ENCODE data around the gene TNC.

Gene TNC

DNA sequence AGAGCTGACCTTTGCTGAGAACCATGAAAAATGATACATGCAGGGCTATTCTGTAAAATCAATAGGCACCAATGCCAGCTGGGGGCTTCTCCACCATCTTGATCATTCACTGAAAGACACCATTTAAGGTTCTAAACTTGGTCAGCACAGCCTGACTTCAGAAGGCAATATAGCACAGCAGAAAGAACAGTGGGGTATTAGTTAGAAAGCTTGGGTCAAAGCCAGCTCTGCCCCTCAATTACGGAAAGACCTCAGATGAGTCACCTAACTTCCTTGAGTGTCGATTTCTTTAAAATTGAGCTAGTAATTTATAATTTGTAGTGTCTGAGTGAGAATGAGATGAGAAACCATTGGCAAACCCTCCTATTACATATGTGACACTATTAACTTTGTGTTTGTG, 3.4 kb downstream of the TNC start:
- H3K36me3 ChIP-seq (ENCODE audit: insufficient read depth, insufficient read length, low read length) = peaks cover 53% of the 10 kb centered on the region
- no peak for DNase-seq (ENCODE audit: low read depth, low spot score)
- no peak overlapping the region for H3K4me3 ChIP-seq (ENCODE audit: insufficient read length, low read depth)
- peaks cover 20% of the 10 kb centered on the region for H3K27me3 ChIP-seq (ENCODE audit: insufficient read depth, insufficient read length)
- no peak for TF ChIP-seq ZNF274 (IDR thresholded peaks at IDR 0.05; ENCODE audit: low read depth, low read length)
- TF ChIP-seq SUZ12 (IDR thresholded peaks at IDR 0.05; ENCODE audit: extremely low read depth, insufficient read depth, insufficient read length) = no peak
- no peak for TF ChIP-seq YY1 (IDR thresholded peaks at IDR 0.05; ENCODE audit: insufficient read depth, insufficient read length)
- H3K9me3 ChIP-seq (ENCODE audit: insufficient read depth, low read length) = peaks cover 6% of the 10 kb centered on the region; the same call in 1 of the 2 replicates
- no peak overlapping the region for H3K9ac ChIP-seq (ENCODE audit: insufficient read length, low read depth)
- peaks cover 3% of the 10 kb centered on the region for H3K4me1 ChIP-seq (ENCODE audit: insufficient read depth, insufficient read length)

DNA sequence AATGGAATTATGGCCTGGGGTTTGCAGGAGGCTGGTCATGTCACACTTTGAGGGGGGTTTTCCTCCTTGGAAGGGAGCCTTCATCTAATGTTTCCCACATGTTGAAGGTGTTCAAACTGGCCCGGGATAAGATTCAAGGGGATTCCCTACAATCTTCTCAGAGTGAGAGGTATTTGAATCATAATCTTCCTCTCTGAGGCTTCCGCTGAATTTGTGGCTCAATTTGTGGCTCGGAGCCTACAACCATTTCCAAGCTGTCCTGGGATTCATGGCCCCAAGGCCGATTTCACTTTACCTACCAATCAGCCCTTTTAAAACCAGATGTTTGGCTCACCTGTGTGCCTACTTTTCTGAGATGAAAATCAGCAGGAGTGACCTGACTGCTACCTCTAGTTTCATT, 3.9 kb downstream of the TNC start:
- H3K36me3 ChIP-seq (ENCODE audit: insufficient read depth, insufficient read length, low read length) = peaks cover 56% of the 10 kb centered on the region
- peaks cover 20% of the 10 kb centered on the region for H3K27me3 ChIP-seq (ENCODE audit: insufficient read depth, insufficient read length)
- no peak overlapping the region for H3K9ac ChIP-seq (ENCODE audit: insufficient read length, low read depth)
- H3K4me3 ChIP-seq (ENCODE audit: insufficient read length, low read depth) = no peak overlapping the region
- H3K4me1 ChIP-seq (ENCODE audit: insufficient read depth, insufficient read length) = peaks cover 3% of the 10 kb centered on the region
- H3K9me3 ChIP-seq (ENCODE audit: insufficient read depth, low read length) = peaks cover 6% of the 10 kb centered on the region; the same call in 1 of the 2 replicates
- no peak for DNase-seq (ENCODE audit: low read depth, low spot score)
- no peak for TF ChIP-seq SUZ12 (IDR thresholded peaks at IDR 0.05; ENCODE audit: extremely low read depth, insufficient read depth, insufficient read length)

DNA sequence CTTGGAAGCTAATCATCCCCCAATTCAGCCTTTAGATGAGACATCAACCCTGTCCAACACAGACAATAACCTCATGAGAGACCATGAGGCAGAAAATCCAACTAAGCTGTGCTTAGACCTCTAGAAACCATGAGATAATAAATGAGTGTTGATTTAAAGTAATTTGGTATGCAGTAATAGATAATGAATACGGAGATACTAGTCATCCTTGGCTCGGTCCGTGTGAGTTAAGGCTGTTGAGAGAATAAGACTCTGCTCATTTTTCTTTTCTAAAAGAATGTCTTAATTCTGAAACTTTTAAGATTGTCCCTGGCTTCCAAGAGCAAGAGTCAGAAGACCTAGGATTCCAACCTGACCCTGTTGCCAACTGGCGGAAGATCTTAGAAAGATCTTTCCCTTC, 6.1 kb downstream of the TNC start:
- Histone ChIP-seq H3K9me3 (ENCODE audit: insufficient read depth, low read length) (peaks cover 6% of the 10 kb centered on the region; the same call in 1 of the 2 replicates), H3K27me3 (ENCODE audit: insufficient read depth, insufficient read length) (peaks cover 14% of the 10 kb centered on the region), H3K9ac (ENCODE audit: insufficient read length, low read depth) (no peak overlapping the region), H3K4me1 (ENCODE audit: insufficient read depth, insufficient read length) (peaks cover 3% of the 10 kb centered on the region), H3K4me3 (ENCODE audit: insufficient read length, low read depth) (no peak overlapping the region), H3K36me3 (ENCODE audit: insufficient read depth, insufficient read length, low read length) (peaks cover 62% of the 10 kb centered on the region)
- DNase-seq (ENCODE audit: low read depth, low spot score) = no peak
- no peak for TF ChIP-seq YY1 (IDR thresholded peaks at IDR 0.05; ENCODE audit: insufficient read depth, insufficient read length)
- no peak for TF ChIP-seq SUZ12 (IDR thresholded peaks at IDR 0.05; ENCODE audit: extremely low read depth, insufficient read depth, insufficient read length)
- no peak for TF ChIP-seq ZNF274 (IDR thresholded peaks at IDR 0.05; ENCODE audit: low read depth, low read length)

DNA sequence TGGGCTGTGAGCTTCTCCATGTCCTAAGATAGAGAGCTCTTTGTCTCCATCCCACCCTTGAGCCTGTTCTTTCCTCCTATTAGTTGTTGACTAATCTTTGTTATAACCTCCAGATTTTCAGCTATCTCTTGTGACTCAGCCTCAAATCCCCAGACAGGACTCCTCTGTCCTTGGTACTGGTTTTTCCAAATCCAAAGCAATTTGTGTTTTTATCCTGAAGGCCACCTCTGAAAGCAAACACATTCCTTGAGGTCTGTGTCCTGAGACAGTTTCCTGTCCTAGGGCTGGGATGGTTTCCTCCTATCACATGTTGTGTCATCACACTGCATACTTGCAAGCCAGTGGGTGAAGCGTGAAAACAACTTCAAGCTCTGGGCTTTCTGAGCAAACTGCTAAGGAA, 8.5 kb downstream of the TNC start:
- H3K9me3 ChIP-seq (ENCODE audit: insufficient read depth, low read length) = peaks cover 6% of the 10 kb centered on the region; the same call in 1 of the 2 replicates
- no peaks in the 10 kb centered on the region for H3K27me3 ChIP-seq (ENCODE audit: insufficient read depth, insufficient read length)
- TF ChIP-seq ZNF274 (IDR thresholded peaks at IDR 0.05; ENCODE audit: low read depth, low read length) (no peak), SUZ12 (IDR thresholded peaks at IDR 0.05; ENCODE audit: extremely low read depth, insufficient read depth, insufficient read length) (no peak), YY1 (IDR thresholded peaks at IDR 0.05; ENCODE audit: insufficient read depth, insufficient read length) (no peak)
- H3K9ac ChIP-seq (ENCODE audit: insufficient read length, low read depth) = no peak overlapping the region
- DNase-seq (ENCODE audit: low read depth, low spot score) = no peak
- H3K4me3 ChIP-seq (ENCODE audit: insufficient read length, low read depth) = no peak overlapping the region
- no peaks in the 10 kb centered on the region for H3K4me1 ChIP-seq (ENCODE audit: insufficient read depth, insufficient read length)
- peaks cover 59% of the 10 kb centered on the region for H3K36me3 ChIP-seq (ENCODE audit: insufficient read depth, insufficient read length, low read length)

DNA sequence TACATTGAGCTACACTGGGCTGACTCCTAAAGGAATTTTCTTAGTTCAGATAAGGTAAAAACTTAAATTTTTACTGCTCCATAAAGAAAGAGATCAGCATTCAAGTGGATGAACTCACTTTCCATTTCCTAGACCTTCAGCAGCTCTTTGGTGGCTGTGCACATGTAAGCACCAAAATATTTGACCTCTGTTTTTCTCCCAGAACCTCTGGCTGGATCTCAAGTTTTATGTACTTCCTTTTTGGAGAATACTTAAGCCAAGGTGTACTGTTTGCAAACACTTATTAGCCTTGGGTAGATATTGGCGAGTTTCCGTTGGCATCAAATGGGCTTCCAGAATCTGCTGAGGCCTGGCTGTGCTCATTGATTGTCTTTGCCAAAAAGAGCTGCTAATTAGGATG, 10.3 kb downstream of the TNC start:
- no peaks in the 10 kb centered on the region for H3K27me3 ChIP-seq (ENCODE audit: insufficient read depth, insufficient read length)
- no peak overlapping the region for H3K4me3 ChIP-seq (ENCODE audit: insufficient read length, low read depth)
- peaks cover 6% of the 10 kb centered on the region; the same call in 1 of the 2 replicates for H3K9me3 ChIP-seq (ENCODE audit: insufficient read depth, low read length)
- DNase-seq (ENCODE audit: low read depth, low spot score) = no peak
- TF ChIP-seq YY1 (IDR thresholded peaks at IDR 0.05; ENCODE audit: insufficient read depth, insufficient read length) = no peak
- no peak for TF ChIP-seq ZNF274 (IDR thresholded peaks at IDR 0.05; ENCODE audit: low read depth, low read length)
- no peak for TF ChIP-seq SUZ12 (IDR thresholded peaks at IDR 0.05; ENCODE audit: extremely low read depth, insufficient read depth, insufficient read length)
- H3K4me1 ChIP-seq (ENCODE audit: insufficient read depth, insufficient read length) = no peaks in the 10 kb centered on the region
- no peak overlapping the region for H3K9ac ChIP-seq (ENCODE audit: insufficient read length, low read depth)
- peaks cover 46% of the 10 kb centered on the region for H3K36me3 ChIP-seq (ENCODE audit: insufficient read depth, insufficient read length, low read length)

DNA sequence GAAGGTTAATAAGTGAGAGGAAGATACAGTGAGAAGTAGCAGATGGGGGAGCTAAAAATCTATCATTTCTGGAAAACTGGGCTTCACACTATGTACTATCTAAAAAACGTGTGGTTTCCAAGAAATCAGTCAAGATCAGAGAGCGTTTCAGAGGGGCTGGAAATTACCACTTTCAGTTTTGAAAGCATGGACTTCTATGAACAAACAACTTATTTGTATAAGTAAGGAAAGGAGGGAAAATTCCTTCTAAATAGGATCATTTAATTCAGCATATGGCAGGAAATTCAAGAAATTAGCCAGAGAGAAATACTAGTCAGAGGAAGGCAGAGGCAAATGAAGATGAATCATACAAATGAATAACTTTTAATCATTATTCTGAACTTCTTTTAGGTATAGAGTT, 11.3 kb downstream of the TNC start:
- Histone ChIP-seq H3K9ac (ENCODE audit: insufficient read length, low read depth) (no peak overlapping the region), H3K36me3 (ENCODE audit: insufficient read depth, insufficient read length, low read length) (peaks cover 38% of the 10 kb centered on the region), H3K27me3 (ENCODE audit: insufficient read depth, insufficient read length) (no peaks in the 10 kb centered on the region), H3K4me3 (ENCODE audit: insufficient read length, low read depth) (no peak overlapping the region), H3K9me3 (ENCODE audit: insufficient read depth, low read length) (peaks cover 6% of the 10 kb centered on the region; the same call in 1 of the 2 replicates), H3K4me1 (ENCODE audit: insufficient read depth, insufficient read length) (no peaks in the 10 kb centered on the region)
- TF ChIP-seq ZNF274 (IDR thresholded peaks at IDR 0.05; ENCODE audit: low read depth, low read length) (no peak), YY1 (IDR thresholded peaks at IDR 0.05; ENCODE audit: insufficient read depth, insufficient read length) (no peak), SUZ12 (IDR thresholded peaks at IDR 0.05; ENCODE audit: extremely low read depth, insufficient read depth, insufficient read length) (no peak)
- DNase-seq (ENCODE audit: low read depth, low spot score) = no peak

DNA sequence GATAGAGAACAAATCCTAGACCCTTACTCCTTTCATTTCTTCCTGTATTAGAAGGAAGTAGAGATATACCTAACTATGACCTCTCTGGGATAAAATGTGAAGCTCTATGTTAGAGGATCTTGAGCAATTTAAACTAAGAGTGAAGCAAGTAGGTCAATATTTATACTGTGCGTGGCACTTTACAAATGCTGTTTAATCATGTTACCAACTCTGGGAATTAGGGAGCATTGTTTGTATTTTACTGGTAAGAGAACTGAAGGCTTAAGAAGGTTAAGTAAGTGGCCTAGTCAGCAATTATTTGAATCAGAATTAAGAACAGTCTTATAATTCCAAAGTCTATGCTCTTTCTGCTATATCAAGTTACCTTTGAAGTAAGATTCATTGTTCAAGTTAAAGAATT, 12.0 kb downstream of the TNC start:
- no peak for DNase-seq (ENCODE audit: low read depth, low spot score)
- Histone ChIP-seq H3K4me3 (ENCODE audit: insufficient read length, low read depth) (no peak overlapping the region), H3K36me3 (ENCODE audit: insufficient read depth, insufficient read length, low read length) (peaks cover 36% of the 10 kb centered on the region), H3K9ac (ENCODE audit: insufficient read length, low read depth) (no peak overlapping the region), H3K4me1 (ENCODE audit: insufficient read depth, insufficient read length) (no peaks in the 10 kb centered on the region), H3K9me3 (ENCODE audit: insufficient read depth, low read length) (peaks cover 6% of the 10 kb centered on the region; the same call in 1 of the 2 replicates), H3K27me3 (ENCODE audit: insufficient read depth, insufficient read length) (no peaks in the 10 kb centered on the region)
- TF ChIP-seq ZNF274 (IDR thresholded peaks at IDR 0.05; ENCODE audit: low read depth, low read length) (no peak), SUZ12 (IDR thresholded peaks at IDR 0.05; ENCODE audit: extremely low read depth, insufficient read depth, insufficient read length) (no peak), YY1 (IDR thresholded peaks at IDR 0.05; ENCODE audit: insufficient read depth, insufficient read length) (no peak)
